Activated CD4-positive, alpha-beta T cell treated with anti-CD3 and anti-CD28 coated beads, Interleukin-10, Interleukin-2, amounts not matched to agents 100 ng/mL and 50 ng/mL, durations not matched to agents 16 hours and 8 hours (primary cell): ENCODE measurements around the gene PPP3R2.
A peak's percentile ranks its signal among the peaks of the same experiment; 100 is the strongest.

Experiments
- DNase-seq: peaks from one replicate; pipeline ENCODE4 v3.0.0-alpha.2; 2020

PPP3R2 gene

GRCh38 chr9:101594796-101595195, at the start of gene PPP3R2:
Gene PPP3R2, minus strand, starts transcription at chr9:101594969. Its CDS starts 48 bp downstream, at chr9:101594921.
- no peak for DNase-seq

GRCh38 chr9:101639785-101640665, 45.3 kb upstream of the PPP3R2 start:
- no peak for DNase-seq

- DNase-seq, result no peak
These were observed 44.5 kb upstream of the PPP3R2 start for GRCh38 chr9:101639311-101639710.

- no peak for DNase-seq
These were observed 41.5 kb upstream of the PPP3R2 start for GRCh38 chr9:101636247-101636646.

GRCh38 chr9:101635473-101635872, 40.7 kb upstream of the PPP3R2 start:
- DNase-seq, result no peak

GRCh38 chr9:101634741-101635409, 40.1 kb upstream of the PPP3R2 start:
- DNase-seq, result no peak

GRCh38 chr9:101632611-101633010, 37.8 kb upstream of the PPP3R2 start:
- no peak for DNase-seq

- no peak for DNase-seq
These were observed 37.1 kb upstream of the PPP3R2 start for GRCh38 chr9:101631892-101632291.

GRCh38 chr9:101629636-101630035, 34.9 kb upstream of the PPP3R2 start:
- no peak for DNase-seq

- no peak for DNase-seq
These were observed 33.4 kb upstream of the PPP3R2 start for GRCh38 chr9:101628173-101628572.

- DNase-seq, result peak; percentile 54
These were observed 31.5 kb upstream of the PPP3R2 start for GRCh38 chr9:101626295-101626694.

GRCh38 chr9:101625876-101626275, 31.1 kb upstream of the PPP3R2 start:
- no peak for DNase-seq

GRCh38 chr9:101620452-101620851, 25.7 kb upstream of the PPP3R2 start:
- no peak for DNase-seq

- peak; percentile 60 for DNase-seq
These were observed 23.9 kb upstream of the PPP3R2 start for GRCh38 chr9:101618698-101619097.

GRCh38 chr9:101605547-101605946, 10.8 kb upstream of the PPP3R2 start:
- no peak for DNase-seq

- DNase-seq, result no peak
These were observed 9.5 kb upstream of the PPP3R2 start for GRCh38 chr9:101604296-101604695.

- DNase-seq, result peak; percentile 46
These were observed 7.4 kb upstream of the PPP3R2 start for GRCh38 chr9:101601904-101602765.

- no peak for DNase-seq
These were observed 1.4 kb downstream of the PPP3R2 start for GRCh38 chr9:101593345-101593744.

GRCh38 chr9:101592788-101593187, 2.0 kb downstream of the PPP3R2 start:
- DNase-seq, result no peak

- DNase-seq, result no peak
These were observed 2.9 kb downstream of the PPP3R2 start for GRCh38 chr9:101591787-101592446.

- peak; percentile 6 for DNase-seq
These were observed 3.9 kb downstream of the PPP3R2 start for GRCh38 chr9:101590901-101591300.

GRCh38 chr9:101590074-101590473, 4.7 kb downstream of the PPP3R2 start:
- peak; percentile 5 for DNase-seq
